ENCODE results near the gene MYO3B. TPM values are rescaled to one million over a fixed set of nuclear protein-coding genes. Genes with fewer than 3 reads are reported as not detected.

MYO3B gene
- total RNA-seq, 2 experiments from 2014 or later = 0.05 to 0.23 TPM

GRCh38 chr2:170679607-170680079 lies 501.7 kb downstream of the MYO3B start:
- H3K9me3 Mint-ChIP-seq (ENCODE audit: insufficient read depth) = no peaks in the 10 kb centered on the region
- no peak overlapping the region for H3K4me3 Mint-ChIP-seq
- CTCF ChIA-PET = interaction anchor here (1.0 to 1.9 kb wide), 2 partner anchors 18 to 271 kb away, joined by 3 to 4 read pairs; no protein-coding TSS in a partner anchor
- no peaks in the 10 kb centered on the region for H3K36me3 Mint-ChIP-seq (ENCODE audit: low read depth)
- ATAC-seq (no peak), DNase-seq (no peak)
- no peak overlapping the region for H3K27ac Mint-ChIP-seq
- peaks cover 7% of the 10 kb centered on the region for H3K27me3 Mint-ChIP-seq (ENCODE audit: low read depth)
- POLR2A ChIA-PET = interaction anchor here (1.0 kb wide), 1 partner anchor 41 kb away, joined by 3 read pairs; no protein-coding TSS in a partner anchor
- no peaks in the 10 kb centered on the region for H3K4me1 Mint-ChIP-seq (ENCODE audit: low read depth)

DNA sequence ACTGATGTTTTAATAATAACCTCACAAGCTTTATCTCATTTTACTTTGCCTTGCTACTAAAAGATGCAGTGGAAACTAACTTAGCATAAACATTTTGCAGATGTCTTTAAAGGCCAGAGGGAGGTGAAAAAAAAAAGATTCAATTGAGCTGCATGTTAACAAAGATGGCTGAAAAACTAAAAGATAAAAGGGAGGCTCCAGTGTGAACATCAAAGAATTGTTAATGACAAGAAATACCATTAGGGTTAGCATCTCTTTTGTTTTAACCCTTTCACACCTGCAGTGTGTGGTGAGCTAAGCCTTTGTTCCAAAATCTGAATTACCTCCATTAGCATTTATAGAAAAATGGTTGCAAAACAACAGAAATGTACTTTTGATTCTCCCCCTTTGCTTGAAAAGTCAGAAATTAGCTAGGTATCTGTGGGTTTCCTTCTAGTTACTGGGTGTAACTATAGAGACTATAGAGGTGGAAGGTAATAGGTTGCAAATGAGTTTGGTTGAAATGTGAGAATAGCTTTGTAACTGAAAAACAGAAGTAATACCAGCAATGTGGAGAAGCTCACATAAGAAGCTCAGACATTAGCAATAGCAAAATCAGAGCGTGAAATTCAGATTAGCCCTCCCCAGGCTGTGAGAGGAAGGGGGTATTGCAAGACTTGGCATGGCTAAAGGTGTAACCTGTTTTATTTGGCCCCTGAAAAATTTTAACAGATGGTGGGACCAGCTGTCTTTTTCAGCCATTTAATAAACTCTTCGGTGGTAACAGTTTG lies 502.4 kb downstream of the MYO3B start:
- peaks cover 3% of the 10 kb centered on the region for H3K27me3 Mint-ChIP-seq (ENCODE audit: low read depth)
- DNase-seq (no peak), ATAC-seq (no peak)
- ChIA-PET CTCF (interaction anchor here (0.9 to 1.9 kb wide), 3 partner anchors 13 to 271 kb away, joined by 3 to 4 read pairs (median 3); no protein-coding TSS in a partner anchor), POLR2A (interaction anchor here (0.7 kb wide), 1 partner anchor 33 kb away, joined by 4 read pairs; no protein-coding TSS in a partner anchor)
- no peaks in the 10 kb centered on the region for H3K4me1 Mint-ChIP-seq (ENCODE audit: low read depth)
- H3K4me3 Mint-ChIP-seq = no peak overlapping the region
- H3K36me3 Mint-ChIP-seq (ENCODE audit: low read depth) = no peaks in the 10 kb centered on the region
- no peak overlapping the region for H3K27ac Mint-ChIP-seq
- H3K9me3 Mint-ChIP-seq (ENCODE audit: insufficient read depth) = no peaks in the 10 kb centered on the region

- DNase-seq = no peak
- no peak overlapping the region for H3K4me3 Mint-ChIP-seq
- no peaks in the 10 kb centered on the region for H3K4me1 Mint-ChIP-seq (ENCODE audit: low read depth)
- H3K27ac Mint-ChIP-seq = no peak overlapping the region
- no peak for ATAC-seq
- ChIA-PET POLR2A (no interaction called here), CTCF (no interaction called here)
- no peaks in the 10 kb centered on the region for H3K9me3 Mint-ChIP-seq (ENCODE audit: insufficient read depth)
- H3K36me3 Mint-ChIP-seq (ENCODE audit: low read depth) = no peaks in the 10 kb centered on the region
- peaks cover 3% of the 10 kb centered on the region for H3K27me3 Mint-ChIP-seq (ENCODE audit: low read depth)
These were observed 503.4 kb downstream of the MYO3B start for GRCh38 chr2:170681311-170681710.

- DNase-seq (no peak), ATAC-seq (no peak)
- Mint-ChIP-seq H3K9me3 (ENCODE audit: insufficient read depth) (no peaks in the 10 kb centered on the region), H3K4me1 (ENCODE audit: low read depth) (no peaks in the 10 kb centered on the region), H3K27me3 (ENCODE audit: low read depth) (no peaks in the 10 kb centered on the region), H3K4me3 (no peak overlapping the region), H3K36me3 (ENCODE audit: low read depth) (no peaks in the 10 kb centered on the region), H3K27ac (no peak overlapping the region)
- ChIA-PET POLR2A (no interaction called here), CTCF (no interaction called here)
These were observed 507.6 kb downstream of the MYO3B start for GRCh38 chr2:170685591-170685990.

- POLR2A ChIA-PET = no interaction called here
- Mint-ChIP-seq H3K9me3 (ENCODE audit: insufficient read depth) (no peaks in the 10 kb centered on the region), H3K36me3 (ENCODE audit: low read depth) (no peaks in the 10 kb centered on the region), H3K4me3 (no peak overlapping the region), H3K4me1 (ENCODE audit: low read depth) (no peaks in the 10 kb centered on the region), H3K27me3 (ENCODE audit: low read depth) (no peaks in the 10 kb centered on the region), H3K27ac (no peak overlapping the region)
- CTCF ChIA-PET = interaction anchor here (1.2 kb wide), 1 partner anchor 28 kb away, joined by 3 read pairs; no protein-coding TSS in a partner anchor
- ATAC-seq (no peak), DNase-seq (no peak)
These were observed 511.5 kb downstream of the MYO3B start for GRCh38 chr2:170689481-170689880.

DNA sequence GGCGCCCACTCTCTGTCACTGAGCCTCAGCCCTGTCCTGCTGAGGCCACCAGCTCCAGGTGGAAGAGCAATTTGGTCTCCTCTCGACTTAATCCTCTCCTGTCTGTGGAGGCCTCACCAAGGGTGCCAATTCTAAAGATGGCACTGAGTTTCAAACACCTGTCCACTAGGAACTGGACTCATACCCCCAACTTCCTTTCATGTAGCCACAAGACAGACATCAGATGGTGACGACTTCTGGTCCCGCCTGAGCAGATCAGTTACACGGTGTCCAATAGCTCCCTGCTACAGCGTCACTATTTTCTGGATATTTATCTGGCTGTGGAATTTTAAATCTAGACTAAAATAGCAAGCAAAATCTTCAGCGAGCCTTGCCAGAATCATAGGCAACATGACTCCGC lies 512.7 kb downstream of the MYO3B start:
- Mint-ChIP-seq H3K36me3 (ENCODE audit: low read depth) (no peaks in the 10 kb centered on the region), H3K27me3 (ENCODE audit: low read depth) (peaks cover 1% of the 10 kb centered on the region), H3K4me3 (no peak overlapping the region), H3K27ac (no peak overlapping the region), H3K4me1 (ENCODE audit: low read depth) (no peaks in the 10 kb centered on the region), H3K9me3 (ENCODE audit: insufficient read depth) (no peaks in the 10 kb centered on the region)
- DNase-seq (no peak), ATAC-seq (no peak)
- CTCF ChIA-PET = no interaction called here
- POLR2A ChIA-PET = no interaction called here

- Mint-ChIP-seq H3K4me1 (ENCODE audit: low read depth) (no peaks in the 10 kb centered on the region), H3K9me3 (ENCODE audit: insufficient read depth) (no peaks in the 10 kb centered on the region), H3K4me3 (no peak overlapping the region), H3K36me3 (ENCODE audit: low read depth) (no peaks in the 10 kb centered on the region), H3K27ac (no peak overlapping the region), H3K27me3 (ENCODE audit: low read depth) (peaks cover 3% of the 10 kb centered on the region)
- CTCF ChIA-PET = no interaction called here
- ATAC-seq = no peak
- POLR2A ChIA-PET = no interaction called here
- DNase-seq = no peak
These were observed 516.4 kb downstream of the MYO3B start for GRCh38 chr2:170694316-170694715.

DNA sequence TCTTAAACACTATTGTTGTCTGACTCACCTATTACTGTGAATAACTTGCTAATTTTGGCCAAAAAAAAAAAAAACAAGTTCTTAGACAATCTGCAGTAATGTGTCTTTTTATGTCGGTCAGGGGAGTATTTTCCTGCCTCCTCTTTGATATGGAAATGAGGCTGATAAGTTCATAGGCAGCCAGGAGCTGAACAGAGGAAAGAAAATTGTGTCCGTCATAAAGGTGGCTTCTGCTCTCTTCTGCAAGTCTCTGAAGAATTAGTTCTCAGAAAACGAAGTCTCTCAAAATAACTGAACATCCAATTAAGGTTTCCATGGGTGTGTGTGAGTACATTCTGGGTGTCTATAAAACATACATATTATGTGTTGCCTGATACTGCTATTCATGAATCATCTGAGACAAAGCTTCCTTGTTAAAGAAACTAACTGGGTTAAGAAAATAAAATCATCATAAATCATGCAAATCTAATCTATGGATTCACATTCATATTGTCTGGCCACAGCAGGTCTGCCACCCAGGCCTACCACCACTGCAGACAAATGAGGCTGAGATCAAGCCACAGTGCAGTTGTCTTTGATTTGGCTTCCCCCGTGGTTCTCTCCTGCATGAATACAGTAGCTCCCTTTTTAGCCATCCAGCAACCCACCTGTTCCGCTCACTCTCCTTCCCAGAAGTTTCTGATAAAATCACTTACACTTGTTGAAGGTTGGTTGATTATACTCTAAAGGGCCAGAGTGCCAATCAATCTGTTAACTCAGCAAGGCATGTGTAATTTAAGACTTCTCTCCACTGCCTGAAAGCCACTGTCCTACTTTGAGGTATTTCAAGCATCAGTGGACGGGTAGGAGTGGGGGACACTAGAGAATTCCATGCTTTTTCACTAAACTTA lies 517.8 kb downstream of the MYO3B start:
- ChIA-PET POLR2A (no interaction called here), CTCF (no interaction called here)
- H3K9me3 Mint-ChIP-seq (ENCODE audit: insufficient read depth) = no peaks in the 10 kb centered on the region
- H3K27me3 Mint-ChIP-seq (ENCODE audit: low read depth) = peaks cover 7% of the 10 kb centered on the region
- no peak for ATAC-seq
- no peak for DNase-seq
- H3K4me1 Mint-ChIP-seq (ENCODE audit: low read depth) = no peaks in the 10 kb centered on the region
- no peak overlapping the region for H3K27ac Mint-ChIP-seq
- no peaks in the 10 kb centered on the region for H3K36me3 Mint-ChIP-seq (ENCODE audit: low read depth)
- no peak overlapping the region for H3K4me3 Mint-ChIP-seq

GRCh38 chr2:170696948-170697347 lies 519.0 kb downstream of the MYO3B start:
- H3K27me3 Mint-ChIP-seq (ENCODE audit: low read depth) = peaks cover 10% of the 10 kb centered on the region
- H3K36me3 Mint-ChIP-seq (ENCODE audit: low read depth) = no peaks in the 10 kb centered on the region
- H3K4me1 Mint-ChIP-seq (ENCODE audit: low read depth) = no peaks in the 10 kb centered on the region
- H3K4me3 Mint-ChIP-seq = no peak overlapping the region
- POLR2A ChIA-PET = no interaction called here
- CTCF ChIA-PET = no interaction called here
- no peak overlapping the region for H3K27ac Mint-ChIP-seq
- H3K9me3 Mint-ChIP-seq (ENCODE audit: insufficient read depth) = no peaks in the 10 kb centered on the region
- ATAC-seq (no peak), DNase-seq (no peak)

DNA sequence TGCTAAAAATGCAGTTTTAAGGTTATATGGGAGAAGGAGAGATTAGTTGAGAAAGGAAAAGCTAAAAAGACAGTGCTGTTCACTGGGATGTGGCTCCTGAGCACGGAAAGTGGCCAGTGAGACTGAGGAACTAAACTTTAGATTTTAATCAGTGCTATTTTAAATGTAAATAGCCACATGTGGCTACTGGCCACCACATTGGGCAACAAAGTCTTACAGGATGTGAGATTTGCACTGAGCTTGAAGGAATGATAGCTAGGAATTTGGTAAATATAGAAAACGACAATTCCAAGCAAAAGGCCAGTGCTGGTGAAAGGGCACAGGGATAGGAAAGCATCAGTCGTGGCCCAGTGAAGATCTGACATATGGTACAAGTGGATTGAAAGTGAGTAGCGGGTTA lies 523.1 kb downstream of the MYO3B start:
- H3K4me1 Mint-ChIP-seq (ENCODE audit: low read depth) = no peaks in the 10 kb centered on the region
- no peaks in the 10 kb centered on the region for H3K9me3 Mint-ChIP-seq (ENCODE audit: insufficient read depth)
- POLR2A ChIA-PET = no interaction called here
- ATAC-seq = no peak
- CTCF ChIA-PET = no interaction called here
- H3K27me3 Mint-ChIP-seq (ENCODE audit: low read depth) = peaks cover 23% of the 10 kb centered on the region
- no peak overlapping the region for H3K27ac Mint-ChIP-seq
- no peak overlapping the region for H3K4me3 Mint-ChIP-seq
- no peaks in the 10 kb centered on the region for H3K36me3 Mint-ChIP-seq (ENCODE audit: low read depth)
- DNase-seq = no peak

- CTCF ChIA-PET = no interaction called here
- no peak for ATAC-seq
- Mint-ChIP-seq H3K4me1 (ENCODE audit: low read depth) (no peaks in the 10 kb centered on the region), H3K36me3 (ENCODE audit: low read depth) (no peaks in the 10 kb centered on the region), H3K9me3 (ENCODE audit: insufficient read depth) (no peaks in the 10 kb centered on the region), H3K27ac (no peak overlapping the region), H3K4me3 (no peak overlapping the region), H3K27me3 (ENCODE audit: low read depth) (peaks cover 35% of the 10 kb centered on the region)
- POLR2A ChIA-PET = no interaction called here
- DNase-seq = no peak
These were observed 526.0 kb downstream of the MYO3B start for GRCh38 chr2:170703776-170704476.

Data from activated CD8-positive, alpha-beta T cell treated with anti-CD3 and anti-CD28 coated beads, Interleukin-2, amount 10 ng/mL, durations not matched to agents 7 days and 5 days (primary cell).